OCI-LY7 (cell line): Measurements from ENCODE around the gene PTPRT.

Experiments used
- EZH2phosphoT487 ChIP-seq: fragments of 200-600 bp; sonication (generic); IDR thresholded peaks from 2 replicates; pipeline ENCODE4 v1.6.1; 2018; ENCODE audit warnings: low read depth, borderline replicate concordance, mild to moderate bottlenecking, mixed run types, antibody characterized with exemption, low read length, moderate library complexity, mixed read lengths
- TF ChIP-seq, protein P1 (sequence below): fragments of 200-600 bp; sonication (generic); conservative IDR thresholded peaks from 2 replicates; pipeline ENCODE4 v1.5.1; 2014; ENCODE audit warnings: mild to moderate bottlenecking, antibody characterized with exemption, low read length, moderate library complexity, mixed read lengths

DNA sequence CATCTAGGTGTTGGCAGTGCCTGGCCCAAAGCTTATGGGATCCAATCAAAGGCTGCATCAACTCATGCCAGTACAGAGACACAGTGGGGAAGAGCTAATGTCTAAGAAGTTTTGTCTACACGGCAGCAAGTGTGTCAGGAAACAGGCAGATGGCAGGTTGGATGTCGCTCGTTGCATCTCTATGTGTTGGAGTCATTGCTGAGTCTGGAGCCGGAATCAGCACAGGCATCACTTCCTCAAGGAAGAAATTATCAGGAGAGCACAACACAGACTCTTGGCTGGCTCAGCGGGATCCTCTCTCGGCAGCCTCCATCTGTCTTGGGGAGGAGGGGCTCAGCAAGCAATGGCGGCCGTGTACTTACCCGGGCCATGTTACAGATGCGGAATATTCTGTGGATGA lies 1104.3 kb downstream of the PTPRT start:
- TF ChIP-seq, protein P1, sequence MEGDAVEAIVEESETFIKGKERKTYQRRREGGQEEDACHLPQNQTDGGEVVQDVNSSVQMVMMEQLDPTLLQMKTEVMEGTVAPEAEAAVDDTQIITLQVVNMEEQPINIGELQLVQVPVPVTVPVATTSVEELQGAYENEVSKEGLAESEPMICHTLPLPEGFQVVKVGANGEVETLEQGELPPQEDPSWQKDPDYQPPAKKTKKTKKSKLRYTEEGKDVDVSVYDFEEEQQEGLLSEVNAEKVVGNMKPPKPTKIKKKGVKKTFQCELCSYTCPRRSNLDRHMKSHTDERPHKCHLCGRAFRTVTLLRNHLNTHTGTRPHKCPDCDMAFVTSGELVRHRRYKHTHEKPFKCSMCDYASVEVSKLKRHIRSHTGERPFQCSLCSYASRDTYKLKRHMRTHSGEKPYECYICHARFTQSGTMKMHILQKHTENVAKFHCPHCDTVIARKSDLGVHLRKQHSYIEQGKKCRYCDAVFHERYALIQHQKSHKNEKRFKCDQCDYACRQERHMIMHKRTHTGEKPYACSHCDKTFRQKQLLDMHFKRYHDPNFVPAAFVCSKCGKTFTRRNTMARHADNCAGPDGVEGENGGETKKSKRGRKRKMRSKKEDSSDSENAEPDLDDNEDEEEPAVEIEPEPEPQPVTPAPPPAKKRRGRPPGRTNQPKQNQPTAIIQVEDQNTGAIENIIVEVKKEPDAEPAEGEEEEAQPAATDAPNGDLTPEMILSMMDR = no peak
- no peak for TF ChIP-seq EZH2phosphoT487
